ENCODE results near the gene RILPL2.

DNA sequence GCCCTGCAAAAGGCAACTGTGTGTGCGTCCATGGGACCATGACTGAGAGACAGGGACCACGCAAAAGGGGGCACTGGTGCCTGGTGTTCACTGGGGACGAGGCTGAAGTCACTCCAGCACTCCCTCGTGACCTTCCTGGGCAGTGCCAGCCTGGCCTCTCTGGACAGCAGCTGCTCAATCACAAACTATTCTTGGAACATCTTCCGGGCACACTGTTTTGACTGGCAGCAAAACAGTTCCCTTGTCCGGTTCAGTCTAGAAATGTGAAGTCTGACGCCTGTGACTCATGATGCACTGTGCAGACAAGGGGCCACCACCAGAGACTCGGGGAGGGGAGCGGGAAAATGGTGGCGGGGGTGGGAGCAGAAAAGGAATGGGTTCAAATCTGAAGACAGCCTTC, 42.3 kb upstream of the RILPL2 start:
- TF ChIP-seq, protein P1, sequence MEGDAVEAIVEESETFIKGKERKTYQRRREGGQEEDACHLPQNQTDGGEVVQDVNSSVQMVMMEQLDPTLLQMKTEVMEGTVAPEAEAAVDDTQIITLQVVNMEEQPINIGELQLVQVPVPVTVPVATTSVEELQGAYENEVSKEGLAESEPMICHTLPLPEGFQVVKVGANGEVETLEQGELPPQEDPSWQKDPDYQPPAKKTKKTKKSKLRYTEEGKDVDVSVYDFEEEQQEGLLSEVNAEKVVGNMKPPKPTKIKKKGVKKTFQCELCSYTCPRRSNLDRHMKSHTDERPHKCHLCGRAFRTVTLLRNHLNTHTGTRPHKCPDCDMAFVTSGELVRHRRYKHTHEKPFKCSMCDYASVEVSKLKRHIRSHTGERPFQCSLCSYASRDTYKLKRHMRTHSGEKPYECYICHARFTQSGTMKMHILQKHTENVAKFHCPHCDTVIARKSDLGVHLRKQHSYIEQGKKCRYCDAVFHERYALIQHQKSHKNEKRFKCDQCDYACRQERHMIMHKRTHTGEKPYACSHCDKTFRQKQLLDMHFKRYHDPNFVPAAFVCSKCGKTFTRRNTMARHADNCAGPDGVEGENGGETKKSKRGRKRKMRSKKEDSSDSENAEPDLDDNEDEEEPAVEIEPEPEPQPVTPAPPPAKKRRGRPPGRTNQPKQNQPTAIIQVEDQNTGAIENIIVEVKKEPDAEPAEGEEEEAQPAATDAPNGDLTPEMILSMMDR (conservative IDR thresholded peaks at IDR 0.05) = no peak
- no peak for TF ChIP-seq ZFX (IDR thresholded peaks at IDR 0.05)

Measured in C4-2B (cell line).